NCI-H1417 treated with DMSO at 0.1 percent for 48 hours (cell line): Measurements from ENCODE around the gene ANTXR2.
"Not testable (repeated sequence)": the region's sequence is repeated elsewhere in the genome, so short reads cannot be mapped to it uniquely, and the experiment has no call there.

Experiments used
- DNase-seq: peaks from one replicate; lab custom pipeline; 2025; lab: John Stamatoyannopoulos, UW

ANTXR2 gene

GRCh38 chr4:79991100-79991499 lies 81.9 kb downstream of the ANTXR2 start:
- not testable (repeated sequence) for DNase-seq

GRCh38 chr4:79987401-79987800 lies 85.6 kb downstream of the ANTXR2 start:
- DNase-seq: no peak

- no peak for DNase-seq
These were observed 89.6 kb downstream of the ANTXR2 start for GRCh38 chr4:79983431-79983830.

- no peak for DNase-seq
These were observed 90.3 kb downstream of the ANTXR2 start for GRCh38 chr4:79982601-79983322.

DNA sequence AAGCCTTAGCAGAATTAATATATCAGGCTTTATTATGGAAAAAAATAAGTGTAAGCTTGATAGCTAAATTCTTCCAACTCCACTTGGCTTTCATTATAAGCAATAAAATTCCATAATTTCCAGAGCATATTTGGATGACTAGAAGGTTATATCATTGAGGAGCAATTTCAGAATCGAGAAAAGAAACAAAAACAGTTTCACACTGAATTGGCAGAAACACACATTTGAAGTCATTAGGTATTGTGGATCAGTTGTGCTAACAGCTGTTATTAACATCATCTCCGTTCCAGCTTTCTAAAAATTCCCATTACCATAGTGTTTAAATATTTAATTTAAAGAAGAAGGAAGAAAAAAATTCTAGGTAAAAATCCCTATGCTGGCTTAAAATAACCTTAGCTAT lies 92.6 kb downstream of the ANTXR2 start:
- DNase-seq: no peak

DNA sequence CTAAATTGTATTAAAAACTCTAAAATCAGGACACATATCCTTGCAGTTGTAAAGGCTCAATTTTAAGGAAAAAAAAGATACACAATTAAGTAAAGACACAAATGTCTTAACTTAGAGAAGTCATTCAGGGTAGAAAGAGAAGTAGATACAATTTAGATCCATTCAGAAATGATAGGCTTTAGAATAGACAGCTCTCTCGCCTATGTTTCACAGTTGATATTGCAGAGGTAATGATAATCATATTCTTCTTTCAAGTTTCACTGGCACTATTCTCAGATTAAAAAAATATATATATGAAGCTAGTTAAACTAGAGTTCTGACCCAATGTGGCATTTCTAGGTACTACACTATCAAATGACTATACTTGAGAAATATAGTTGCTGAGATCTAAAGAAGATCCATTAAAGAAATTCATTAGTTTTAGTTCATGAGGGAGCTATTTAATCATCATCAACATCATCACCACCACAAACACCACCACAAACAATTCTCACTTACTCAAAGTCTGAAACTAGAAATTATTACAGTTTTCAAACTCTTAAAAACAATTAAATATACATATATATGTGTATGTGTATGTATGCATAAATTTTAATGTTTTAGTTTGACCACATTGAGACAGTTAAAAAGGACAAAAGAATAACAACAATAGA lies 93.1 kb downstream of the ANTXR2 start:
- DNase-seq: no peak

- DNase-seq: no peak
These were observed 95.7 kb downstream of the ANTXR2 start for GRCh38 chr4:79977131-79977840.

DNA sequence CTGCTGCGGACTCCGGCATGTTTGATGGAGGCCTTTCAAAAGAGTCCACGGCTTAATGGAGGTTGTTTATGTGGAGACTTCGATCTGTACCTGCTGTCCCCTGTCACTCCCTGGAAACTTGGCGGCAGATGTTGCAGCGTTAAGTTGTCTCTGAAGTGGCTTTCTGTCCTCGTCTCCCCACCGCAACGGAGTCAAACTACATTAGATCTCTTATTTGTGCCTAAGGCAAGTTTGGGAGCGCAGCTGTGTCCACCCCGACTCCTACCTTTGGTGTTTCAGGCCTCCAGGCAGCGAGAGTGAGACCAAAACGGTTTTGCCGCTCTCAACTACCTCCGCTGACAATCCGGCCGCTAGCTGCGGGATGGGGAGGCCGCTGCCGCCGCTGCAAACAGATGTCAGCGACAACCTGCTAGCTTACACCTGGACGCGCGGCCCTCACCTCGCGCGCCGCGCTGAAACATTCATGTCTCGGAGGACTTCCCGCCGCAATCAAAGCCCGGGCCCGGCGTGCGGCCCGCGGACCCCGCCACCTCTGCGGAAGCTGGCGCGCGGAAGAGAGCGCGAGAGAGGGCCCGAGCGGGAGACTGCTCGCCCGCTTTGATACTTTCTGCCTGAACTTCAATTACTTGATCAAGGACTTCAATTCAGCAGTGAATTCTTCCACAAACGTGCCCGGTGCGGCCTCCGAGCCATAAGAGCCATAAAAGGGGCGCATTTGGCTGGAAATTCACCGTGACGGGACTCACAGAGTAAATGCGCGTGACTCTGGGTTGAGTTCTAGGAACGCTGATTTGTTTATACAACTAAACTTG lies 108.4 kb downstream of the ANTXR2 start:
- DNase-seq: no peak

DNA sequence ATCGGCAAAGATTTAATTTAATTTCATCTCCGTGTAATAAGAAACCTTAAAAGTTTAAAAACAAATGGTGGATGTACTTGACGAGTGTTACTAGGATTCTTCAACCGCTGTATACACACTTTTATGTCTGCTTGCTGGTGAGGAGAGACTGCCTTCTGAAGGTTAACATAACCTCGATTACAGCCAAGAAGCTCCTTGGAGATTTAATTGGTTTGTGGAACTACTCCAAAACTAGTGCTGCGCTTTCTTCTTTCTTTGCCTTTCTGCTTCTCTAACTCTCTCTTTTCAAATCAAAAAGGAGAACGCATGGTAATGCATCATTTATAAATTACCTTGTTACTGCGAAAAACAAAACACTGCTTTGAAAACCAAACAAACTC lies 109.0 kb downstream of the ANTXR2 start:
- no peak for DNase-seq

DNA sequence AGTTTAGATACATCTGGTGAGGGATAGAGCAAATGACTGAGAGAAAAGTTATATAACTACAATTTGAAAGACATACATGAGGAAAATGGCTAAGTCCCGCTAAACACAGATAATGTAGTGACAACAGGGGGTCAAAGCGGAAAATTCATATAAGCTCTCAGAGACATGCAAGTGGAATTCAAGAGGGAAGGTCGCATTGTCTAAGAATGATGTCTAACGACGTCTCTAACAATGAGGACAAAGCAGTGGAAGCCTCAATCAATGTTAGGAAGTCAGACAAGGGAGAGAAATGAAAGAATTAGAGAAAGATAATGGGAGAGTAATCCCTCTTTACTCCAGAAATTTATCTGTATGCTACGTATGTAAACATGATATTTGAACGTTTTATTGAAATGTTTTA lies 113.4 kb downstream of the ANTXR2 start:
- no peak for DNase-seq

- no peak for DNase-seq
These were observed 114.4 kb downstream of the ANTXR2 start for GRCh38 chr4:79958466-79959264.

- DNase-seq: peak; percentile 2
These were observed 123.9 kb downstream of the ANTXR2 start for GRCh38 chr4:79949178-79949577.

DNA sequence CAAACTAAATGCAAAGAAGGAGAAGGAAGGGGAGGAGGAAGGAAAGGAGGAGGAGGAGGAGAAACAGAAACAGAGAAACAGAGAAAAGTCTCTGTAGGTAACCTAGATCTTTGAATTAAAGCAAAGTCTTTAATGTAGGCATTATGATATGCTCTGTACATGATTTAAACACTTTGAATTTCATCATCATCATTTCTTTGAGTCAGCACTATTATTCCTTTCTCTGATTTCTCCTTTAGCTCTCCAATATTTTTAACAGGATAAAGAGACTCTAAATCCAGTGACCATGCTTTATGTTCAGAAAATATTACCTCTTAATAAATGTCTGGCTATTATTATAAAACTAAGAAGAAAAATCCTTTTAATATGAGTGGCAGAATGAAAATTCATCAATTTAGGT lies 124.3 kb downstream of the ANTXR2 start:
- DNase-seq: no peak

DNA sequence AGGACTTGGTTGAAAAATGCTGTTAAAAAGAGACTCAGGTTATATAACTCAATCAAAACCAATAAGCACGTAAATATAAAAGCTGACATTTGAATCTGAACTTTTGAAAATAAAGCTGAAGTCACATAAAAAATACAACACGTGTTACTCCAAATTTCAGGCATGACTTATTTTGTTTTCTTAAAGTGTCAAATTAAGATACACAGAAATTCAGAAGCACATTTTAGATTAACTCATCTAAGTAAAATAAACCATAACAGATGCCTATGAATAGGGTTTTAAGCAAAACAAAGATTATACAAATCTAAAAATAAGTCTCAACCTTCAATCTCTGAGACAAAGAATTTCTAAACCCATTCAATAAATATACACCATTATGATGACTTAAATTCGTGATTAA lies 124.8 kb downstream of the ANTXR2 start:
- DNase-seq: no peak

DNA sequence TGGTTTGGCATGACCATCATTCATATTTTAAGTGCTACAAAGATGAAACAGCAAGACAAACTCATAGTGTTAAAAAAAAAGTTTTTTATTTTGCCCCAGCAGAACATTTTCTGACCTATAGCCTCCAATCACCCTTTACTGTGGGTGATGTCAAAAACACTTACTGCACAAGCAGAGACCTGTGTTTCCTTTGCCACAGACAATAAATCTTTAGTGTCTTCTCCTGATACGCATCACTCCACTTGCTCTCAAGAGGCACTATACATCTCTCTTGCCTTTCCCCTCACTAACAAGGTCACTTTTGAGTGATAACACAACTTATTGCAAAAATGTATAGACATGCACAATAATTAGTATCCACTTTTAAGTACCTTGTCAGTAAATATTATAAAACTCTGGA lies 125.6 kb downstream of the ANTXR2 start:
- no peak for DNase-seq

DNA sequence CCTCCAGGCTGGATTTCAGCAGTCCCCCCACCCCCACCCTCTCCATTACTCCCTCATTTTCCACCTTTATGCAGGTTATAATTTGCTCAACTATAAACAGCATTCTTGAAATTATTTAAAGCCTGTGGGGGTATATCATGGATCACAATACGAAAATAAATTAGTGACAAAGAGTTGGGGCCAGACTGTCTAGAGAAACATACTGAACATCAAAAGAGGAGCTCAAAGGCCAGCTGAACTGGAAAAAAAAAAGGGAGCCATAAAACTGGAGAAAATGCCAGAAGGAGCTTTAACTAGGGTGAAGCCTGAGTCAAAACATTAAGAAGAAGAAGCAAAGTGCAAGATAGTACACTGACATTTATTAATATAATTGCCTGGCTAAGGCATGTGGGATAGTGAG lies 137.8 kb downstream of the ANTXR2 start:
- no peak for DNase-seq

GRCh38 chr4:79934660-79935059 lies 138.4 kb downstream of the ANTXR2 start:
- no peak for DNase-seq

GRCh38 chr4:79927931-79928330 lies 145.1 kb downstream of the ANTXR2 start:
- DNase-seq: no peak

DNA sequence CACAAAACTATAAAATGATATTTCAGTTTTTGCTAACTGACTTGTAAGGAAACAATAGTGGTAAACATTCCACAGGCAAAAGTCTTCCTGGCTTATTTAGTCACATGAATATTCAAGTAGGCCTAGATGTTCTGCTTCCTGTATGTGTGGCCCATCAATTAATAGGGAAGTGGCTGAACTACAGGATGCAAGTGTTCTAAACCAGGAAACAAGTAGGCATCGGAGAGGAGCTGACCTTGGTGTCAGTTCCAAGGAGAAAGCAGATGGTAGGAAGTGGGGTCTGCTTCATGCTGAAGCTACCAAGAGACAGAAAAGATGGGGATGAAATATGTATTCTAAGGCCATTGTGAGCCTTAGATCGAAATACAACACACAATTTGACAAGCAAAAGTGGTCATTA lies 149.7 kb downstream of the ANTXR2 start:
- DNase-seq: no peak

DNA sequence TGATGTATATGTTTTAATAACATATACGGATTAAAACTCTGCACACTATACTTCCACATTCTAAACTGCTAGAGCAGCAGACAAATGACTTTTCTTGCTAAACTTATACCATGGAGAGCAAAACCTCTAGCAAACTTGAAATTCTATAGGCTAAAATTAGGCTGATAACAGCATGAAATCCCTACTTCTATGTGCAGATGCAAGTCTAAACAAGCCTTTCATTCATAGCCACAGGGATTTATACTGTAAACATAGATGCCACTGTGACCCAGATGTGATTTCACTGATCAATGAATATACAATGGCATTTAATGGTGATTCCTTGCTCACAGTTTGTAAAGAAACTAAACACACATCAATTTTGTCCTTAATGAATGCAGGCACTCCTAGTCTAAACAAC lies 151.0 kb downstream of the ANTXR2 start:
- no peak for DNase-seq

DNA sequence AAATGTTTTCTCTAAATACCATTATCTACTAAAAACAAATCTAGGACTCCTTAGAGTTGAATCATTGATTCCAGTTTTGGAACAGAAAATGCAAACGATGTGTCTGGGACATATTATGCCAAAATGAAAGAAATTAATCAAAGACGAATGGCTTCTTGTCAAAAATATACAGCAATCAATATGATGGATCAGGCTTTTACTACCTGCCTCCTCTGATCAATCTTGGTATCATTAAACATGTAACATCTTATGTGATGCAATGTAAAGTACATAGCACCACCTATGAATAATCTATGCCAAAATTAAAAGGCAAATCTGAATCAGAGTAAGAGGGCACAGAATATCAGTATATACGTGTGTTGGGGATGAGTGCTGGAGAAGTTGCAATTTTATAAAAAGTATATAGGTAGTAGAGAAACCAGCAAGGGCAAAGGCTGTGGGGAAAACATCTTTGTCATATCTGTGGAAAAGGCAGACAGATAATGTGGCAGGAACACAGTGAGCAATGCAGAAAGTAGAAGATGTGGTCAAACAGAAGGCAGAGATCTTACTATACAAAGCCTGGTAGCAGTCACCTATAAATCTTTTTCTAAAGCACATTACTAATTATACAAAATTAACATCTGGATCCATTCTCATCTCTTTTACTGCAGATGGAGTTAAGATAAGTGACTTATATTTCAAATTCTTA lies 152.7 kb downstream of the ANTXR2 start:
- DNase-seq: no peak
